Measurements from ENCODE around the gene GMPR.
A peak's percentile ranks its signal among the peaks of the same experiment; 100 is the strongest.

Gene GMPR

DNA sequence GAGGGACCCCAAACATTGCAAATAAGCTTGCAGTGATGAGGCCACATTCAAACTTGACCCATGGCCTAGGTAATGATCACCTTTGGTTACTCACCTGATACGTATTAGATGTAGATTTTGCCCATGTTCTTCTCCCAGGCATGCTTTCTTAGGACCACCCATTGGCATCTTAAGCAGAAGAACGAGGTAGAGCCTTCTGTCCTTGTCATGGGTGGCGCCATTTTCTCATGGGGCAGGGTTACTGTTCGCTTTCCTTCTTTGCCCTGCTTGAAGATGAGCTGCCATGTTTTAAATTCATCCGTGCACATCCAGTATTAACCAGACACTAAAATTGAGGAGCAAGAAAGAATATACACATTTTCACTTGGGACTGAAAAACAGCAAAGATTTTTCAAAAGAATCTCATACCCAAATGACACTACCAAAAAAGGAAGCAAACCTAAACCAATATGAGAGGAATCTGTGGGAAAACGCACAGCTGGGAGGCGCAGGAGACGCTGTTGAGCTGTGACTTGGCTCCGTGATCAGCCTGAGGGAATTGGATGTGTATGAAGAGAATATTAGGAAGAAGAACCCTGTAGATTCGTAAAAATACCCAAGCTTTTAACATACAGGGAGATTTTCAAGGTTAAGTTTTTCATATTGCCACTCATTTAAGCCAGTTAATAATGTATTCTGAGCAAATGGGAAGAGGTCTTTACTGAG, 36.6 kb downstream of the GMPR start:
- no peak for DNase-seq

DNA sequence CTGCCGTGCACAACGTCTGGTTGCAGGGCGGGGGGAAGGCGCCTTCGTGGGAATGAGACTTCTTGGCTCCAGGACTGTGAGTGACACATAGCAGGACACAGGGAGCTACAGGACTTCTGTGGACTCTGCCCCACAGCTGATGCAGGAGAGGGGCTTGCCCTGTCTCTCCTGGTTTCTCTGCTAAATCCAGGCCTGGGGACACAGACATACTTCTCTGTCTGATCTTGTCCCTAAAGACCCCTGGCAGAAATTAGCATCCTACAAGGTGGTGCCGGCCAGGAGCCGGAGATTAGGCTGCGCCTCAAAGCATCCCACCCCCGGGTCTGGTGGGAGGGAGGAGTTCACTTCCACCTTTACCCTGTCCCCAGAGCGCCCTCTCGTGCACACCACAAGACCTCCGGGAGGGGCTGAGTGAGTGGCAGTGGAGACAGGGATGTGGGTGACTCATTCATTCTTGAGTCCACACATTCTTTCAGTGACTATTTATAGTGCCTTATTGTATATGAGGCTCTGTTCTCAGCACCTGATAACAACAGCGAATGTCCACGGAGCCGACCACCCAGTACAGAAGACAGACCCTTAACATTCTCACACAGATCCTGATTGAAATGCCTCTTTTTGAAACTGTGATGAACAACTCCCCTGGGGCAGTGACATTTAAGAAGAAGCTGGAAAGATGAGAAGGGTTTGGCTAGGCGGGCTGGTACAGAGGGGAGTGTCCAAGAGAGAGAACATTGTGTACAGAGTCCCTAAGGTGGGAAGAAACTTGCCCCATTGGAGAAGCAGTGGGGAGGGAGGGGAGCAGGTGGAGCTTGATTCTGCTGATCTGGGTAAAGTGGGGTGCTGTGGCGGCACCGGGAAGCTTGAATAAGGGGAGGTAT, 39.0 kb downstream of the GMPR start:
- DNase-seq, result peak; percentile 15

DNA sequence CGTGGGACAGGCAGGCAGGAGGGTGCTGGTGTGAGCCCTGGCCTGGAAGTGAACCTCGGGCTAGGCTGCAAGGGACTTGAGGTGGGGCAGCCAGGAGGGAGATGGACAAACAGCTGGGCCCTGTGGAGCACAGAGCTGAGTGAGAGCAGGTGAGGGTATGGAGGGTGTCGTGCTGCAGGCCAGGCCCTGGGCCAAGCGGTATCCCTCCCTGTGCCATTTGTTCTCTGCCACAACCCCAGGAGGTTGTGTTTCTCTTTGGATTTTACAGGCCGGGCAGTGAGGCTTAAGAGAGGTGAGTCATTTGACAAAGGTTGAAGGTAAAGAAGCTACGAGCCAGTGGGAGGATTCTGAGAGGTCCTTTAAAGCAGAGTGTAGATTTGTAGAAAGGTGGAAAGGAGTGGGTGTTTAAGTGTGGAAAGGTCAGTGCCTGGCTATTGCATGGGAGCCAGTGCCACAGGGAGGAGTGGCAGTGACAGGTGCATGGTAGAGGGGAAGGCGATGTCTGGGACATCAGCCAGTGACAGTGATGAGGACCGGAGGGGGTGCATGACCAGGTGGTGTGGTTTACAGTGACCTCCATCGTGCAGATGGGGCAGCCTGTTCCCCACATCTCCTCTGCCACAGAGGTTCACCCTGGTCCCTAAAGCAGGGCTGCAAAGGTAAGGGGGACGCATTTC, 39.8 kb downstream of the GMPR start:
- DNase-seq, result no peak

DNA sequence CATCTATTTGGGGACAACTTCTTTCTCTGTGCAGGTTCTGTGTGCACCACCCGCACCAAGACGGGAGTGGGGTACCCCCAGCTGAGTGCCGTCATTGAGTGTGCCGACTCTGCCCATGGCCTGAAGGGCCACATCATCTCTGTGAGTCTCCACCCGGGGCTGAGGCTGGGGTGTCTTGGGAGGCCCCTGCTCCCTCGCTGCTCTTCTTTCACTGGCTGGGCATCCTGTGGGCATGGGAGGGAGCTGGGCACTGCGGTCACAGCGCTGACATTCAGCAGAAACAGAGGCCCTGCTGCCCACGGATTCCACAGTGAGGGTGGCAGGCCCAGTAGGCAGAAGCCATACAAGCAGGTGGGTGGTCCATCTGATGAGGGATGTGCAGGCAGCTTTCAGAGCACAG, 40.4 kb downstream of the GMPR start:
- no peak for DNase-seq

DNA sequence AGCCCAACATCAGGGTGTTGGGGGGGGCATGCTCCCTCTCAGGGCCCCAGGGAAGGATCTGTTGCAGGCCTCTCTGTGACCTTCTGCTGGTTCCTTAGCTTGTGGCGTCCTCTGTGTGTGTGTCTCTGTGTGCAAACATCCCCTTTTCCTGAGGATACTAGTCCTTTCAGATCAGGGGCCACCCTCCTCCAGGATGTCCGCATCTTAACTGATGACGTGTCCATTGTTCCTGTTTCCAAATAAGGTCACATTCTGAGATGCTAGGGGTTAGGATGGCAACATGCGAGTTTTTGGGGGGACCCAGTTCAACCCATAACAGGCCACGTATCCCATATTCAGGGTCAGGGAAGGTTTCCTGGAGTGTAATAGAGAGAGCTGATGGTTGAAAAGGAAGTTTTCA, 40.9 kb downstream of the GMPR start:
- DNase-seq, result no peak

DNA sequence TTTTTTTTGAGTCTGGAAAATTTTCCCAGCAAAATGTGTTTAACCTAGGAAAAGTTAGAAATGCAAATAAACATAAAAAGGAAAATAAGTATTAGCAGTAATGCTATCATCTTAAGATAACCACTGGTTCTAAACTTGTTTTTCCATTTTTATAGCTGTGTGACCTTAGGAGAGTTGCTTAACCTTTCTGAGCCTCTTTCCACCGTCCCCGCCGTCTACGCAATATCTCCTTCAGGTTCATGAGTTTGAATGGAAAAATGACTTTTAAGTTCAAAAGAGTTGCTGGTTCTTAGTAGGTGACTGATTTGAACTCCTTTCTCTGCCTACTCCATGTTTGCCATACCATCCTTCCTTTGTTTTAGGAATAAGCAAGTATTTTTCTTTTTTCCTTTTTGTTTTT, 44.0 kb downstream of the GMPR start:
- no peak for DNase-seq

DNA sequence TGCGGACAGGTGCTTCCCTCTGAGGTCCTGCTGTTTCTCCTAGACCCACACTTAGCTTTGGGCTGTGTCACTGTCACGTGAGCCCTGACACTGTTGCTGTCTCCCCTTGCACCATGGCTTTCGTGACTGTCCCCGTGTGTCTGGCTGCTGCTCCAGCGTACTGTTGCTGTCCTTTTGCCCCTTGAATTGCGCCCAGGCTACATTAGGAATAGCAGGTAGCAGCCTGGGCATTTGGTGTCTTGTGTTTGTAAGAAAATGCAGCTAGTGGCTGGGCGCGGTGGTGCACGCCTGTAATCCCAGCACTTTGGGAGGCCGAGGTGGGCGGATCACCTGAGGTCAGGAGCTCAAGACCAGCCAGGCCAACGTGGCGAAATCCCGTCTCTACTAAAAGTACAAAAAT, 46.1 kb downstream of the GMPR start:
- no peak for DNase-seq

DNA sequence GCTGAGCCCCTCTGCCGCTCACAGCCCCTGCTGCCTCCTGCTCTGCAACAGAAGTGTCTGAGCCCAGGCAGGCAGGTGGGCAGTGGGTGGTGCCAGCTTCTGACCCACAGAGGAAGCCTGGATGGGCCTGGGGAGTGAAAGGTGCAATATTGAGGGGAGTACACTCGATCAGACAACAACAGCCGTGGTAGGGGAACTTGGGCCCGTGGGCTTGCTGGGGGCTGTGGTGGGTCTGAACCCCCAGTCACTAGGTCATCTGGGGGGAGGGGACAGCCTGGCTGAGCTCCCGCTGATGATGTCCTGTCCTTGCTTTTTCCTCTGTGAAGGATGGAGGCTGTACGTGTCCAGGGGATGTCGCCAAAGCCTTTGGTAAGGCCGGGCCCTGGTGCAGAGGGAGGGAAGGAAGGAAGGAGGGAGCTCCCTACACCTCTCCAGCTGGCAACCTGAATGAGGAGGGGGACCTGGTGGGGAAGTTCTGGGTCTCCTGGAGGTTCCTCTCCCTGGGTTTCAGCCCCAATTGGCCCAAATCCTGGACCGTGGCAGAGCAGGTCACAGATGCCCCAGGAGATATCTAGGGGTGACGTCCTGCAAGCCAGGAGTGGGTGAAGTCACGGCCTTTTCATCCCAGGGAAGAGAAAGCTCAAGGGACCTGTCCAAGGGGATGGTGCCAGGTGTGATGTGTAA, 47.2 kb downstream of the GMPR start:
- no peak for DNase-seq

DNA sequence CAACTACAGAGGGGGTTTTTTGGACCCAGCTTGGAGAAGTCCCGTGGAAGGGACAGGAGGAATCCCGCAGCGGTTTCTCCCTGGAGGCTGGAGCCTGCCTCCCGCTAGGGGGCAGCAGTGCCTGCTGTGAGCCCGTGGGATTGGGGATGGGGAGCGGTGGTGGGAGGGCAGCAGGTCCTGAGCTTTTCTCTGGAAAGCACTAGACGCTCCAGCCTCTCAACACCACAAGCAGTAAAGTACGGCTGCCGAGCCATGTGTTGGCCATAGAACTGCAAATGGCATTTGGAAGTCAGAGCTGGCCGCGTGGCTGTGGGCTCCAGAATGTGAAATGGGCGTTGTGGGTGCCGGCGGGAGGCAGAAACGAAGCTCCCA, 47.8 kb downstream of the GMPR start:
- DNase-seq, result no peak

DNA sequence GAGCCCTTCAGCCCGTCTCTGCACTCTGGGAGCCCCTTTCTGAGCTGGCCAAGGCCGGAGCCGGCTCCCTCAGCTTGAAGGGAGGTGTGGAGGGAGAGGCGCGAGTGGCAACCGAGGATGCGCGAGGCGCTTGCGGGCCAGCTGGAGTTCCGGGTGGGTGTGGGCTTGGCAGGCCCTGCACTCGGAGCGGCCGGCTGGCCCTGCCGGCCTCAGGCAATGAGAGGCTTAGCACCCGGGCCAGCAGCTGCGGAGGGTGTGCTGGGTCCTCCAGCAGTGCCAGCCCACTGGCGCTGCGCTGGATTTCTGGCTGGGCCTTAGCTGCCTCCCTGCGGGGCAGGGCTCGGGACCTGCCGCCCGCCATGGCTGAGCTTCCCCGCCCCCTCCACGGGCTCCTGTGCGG, 49.8 kb downstream of the GMPR start:
- DNase-seq, result no peak

DNA sequence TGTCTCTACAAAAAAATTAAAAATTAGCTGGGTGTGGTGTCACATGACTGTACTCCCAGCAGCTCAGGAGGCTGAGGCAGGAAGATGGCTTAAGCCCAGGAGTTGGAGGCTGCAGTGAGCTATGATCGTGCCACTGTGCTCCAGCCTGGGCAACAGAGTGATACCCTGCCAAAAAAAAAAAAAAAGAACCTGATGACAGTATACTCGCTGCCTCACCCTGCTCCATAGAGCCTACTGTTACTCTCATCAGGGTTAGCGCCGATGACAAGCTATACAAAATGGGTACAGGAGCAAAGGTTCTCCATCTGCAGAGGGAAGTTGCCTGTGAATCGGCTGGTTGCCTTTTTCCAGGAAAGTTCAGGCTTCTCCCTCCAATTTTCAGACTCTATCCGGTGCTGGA, 53.4 kb downstream of the GMPR start:
- DNase-seq, result no peak

DNA sequence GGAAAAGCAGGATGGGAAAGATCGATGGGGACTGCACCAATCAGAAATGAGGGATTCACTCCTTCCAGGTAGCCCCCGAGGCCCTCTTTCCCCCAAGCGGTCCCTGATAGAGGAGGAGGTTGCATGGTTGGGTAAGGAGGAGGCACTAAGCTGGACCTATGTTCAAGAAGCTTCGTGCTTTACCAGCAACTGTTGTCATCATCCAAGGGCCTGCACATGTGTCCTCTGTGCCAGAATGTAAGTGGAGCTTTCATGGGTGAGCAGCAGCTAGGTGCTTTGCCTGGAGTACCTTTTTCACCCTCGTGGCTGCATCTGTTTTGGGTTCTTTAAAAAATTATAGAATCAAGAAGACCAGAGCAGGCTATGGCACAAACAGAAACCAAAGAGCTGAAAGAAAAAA, 54.0 kb downstream of the GMPR start:
- no peak for DNase-seq

DNA sequence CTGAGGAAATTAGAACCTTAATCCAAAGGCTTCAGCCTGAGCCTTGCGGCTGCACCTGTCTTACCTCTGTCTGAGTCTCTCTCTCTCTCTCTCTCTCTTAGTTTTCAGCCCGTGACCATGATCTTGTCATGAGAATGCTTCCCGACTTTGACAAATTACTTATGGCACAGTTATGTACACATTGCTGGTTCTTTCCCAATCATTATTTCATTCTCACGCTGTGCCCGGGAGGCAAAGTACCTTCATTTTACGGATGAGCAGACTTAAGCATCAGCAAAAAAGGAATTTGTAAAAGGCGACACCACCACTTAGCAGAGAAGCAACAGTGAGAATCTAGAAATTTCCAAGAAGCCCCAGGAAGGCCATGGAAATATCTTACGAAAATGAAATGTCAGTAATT, 54.6 kb downstream of the GMPR start:
- no peak for DNase-seq

DNA sequence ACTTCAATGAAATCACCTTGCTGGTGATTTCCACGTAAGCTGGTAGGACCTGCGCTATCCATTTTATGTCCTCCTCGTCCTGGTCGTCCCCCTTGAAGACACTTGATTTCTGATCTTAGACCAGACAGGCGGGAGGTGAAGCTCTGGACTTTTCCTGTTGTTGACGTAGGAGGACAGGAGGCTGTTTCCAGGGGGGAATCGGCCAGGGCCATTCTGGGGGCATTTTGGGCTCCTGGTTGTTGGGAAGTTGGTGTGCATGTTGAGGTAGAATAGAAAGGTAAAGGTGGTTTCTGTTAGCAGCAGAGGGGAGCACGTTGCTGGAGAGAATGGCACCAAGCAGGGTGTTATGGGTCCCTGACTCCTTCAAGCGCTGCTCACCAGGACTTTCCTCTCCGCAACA, 56.0 kb downstream of the GMPR start:
- DNase-seq, result no peak

DNA sequence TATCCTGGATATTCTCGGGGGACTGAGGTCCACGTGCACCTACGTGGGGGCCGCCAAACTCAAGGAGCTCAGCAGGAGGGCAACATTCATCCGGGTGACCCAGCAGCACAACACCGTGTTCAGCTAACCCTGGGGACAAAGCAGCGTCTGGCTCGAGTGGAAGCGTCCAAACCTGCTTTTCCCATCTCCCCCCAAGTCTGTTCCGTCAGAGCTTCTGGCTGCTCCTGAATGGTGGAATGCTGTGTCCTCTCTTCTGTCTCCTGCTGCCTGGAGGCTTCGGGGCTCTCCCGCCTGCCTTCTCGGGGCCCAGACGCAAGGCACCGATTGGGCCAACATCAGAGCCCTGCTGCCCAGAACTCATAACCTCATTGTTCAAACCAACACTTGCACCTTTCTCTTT, 56.7 kb downstream of the GMPR start:
- DNase-seq, result no peak

DNA sequence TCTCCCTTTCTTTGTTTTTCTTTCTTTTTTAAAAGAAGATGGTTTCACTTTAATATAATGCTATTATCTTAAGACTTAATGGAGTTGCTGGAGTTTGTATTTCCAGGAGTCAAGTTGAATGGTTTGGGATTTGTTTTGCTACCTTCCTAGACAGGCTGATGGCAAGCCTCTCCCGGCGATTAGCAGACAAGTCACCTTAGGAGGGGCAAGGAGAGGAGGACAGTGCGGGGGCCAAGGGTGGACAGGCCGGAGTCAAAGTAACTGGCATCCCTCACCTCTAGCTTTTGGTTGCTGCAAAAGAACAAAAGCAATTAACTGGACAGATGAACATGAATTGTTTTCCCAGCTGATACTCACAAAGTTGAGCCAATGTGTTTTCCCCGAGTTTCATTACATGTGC, 57.1 kb downstream of the GMPR start:
- DNase-seq, result no peak

DNA sequence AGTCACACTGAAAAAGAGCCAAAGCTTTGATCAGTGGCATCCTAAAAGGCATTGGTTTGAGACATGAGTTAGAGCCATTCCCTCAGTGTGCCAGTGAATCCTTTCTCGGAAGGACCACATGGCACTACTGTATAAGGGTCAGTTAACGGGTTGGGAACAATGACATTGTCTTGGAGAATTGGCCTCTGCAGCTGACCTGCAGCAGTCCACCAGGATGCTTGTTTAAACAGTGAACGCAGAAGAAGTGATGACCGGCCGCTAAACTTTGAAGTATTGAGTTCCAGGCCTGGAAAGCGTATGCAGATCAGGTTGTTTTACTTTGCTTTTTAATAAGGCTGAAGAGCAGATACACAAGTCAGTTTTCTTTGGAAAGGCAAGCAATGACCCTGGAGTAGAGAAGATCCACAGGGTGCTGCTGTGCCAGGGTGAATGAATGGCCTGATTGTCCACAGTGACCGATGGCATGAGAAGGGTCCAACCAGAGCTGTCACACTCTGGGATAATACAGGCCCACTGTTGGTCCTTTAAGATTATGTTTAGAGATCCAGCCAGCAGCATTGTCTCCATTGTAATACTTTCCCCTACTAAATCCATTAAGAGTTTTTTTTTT, 57.8 kb downstream of the GMPR start:
- DNase-seq, result no peak

DNA sequence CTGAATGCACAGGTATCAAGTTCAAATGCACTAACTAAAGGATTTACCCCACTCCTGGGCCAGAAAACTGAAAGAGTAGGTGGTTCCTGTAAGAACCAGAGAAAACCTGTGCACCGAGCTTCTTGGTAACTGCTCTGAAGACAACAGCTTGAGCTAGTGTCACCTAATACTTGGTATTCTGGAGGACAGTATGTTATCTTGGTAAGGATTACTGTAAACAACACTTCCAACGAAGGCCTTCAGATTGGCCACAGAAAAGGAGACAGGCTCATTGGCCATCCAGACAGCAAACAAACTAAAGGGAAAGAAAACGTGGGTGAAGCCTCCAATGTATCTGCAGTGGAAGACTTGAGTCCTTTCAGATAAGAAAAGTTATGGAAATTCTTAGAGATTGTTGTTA, 61.5 kb downstream of the GMPR start:
- no peak for DNase-seq

DNA sequence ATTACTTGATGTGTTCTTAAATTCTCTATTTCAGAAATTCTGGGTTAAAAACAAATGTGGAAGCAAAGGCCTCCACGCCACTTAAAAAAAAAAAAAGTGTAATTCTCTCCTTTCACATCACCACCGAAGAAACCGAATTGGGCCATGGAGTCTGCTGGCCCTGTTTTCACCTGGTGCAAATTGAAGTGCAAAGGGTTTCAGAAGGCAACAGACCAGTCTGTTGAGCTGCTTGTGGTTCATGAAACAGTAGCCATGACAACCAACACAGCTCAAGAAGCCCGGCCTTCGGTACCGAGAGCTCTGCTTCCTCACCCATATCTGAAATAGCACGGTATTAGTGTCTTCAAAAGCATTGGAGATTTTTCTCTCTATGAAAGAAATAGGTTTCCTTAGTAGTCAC, 63.1 kb downstream of the GMPR start:
- no peak for DNase-seq

DNA sequence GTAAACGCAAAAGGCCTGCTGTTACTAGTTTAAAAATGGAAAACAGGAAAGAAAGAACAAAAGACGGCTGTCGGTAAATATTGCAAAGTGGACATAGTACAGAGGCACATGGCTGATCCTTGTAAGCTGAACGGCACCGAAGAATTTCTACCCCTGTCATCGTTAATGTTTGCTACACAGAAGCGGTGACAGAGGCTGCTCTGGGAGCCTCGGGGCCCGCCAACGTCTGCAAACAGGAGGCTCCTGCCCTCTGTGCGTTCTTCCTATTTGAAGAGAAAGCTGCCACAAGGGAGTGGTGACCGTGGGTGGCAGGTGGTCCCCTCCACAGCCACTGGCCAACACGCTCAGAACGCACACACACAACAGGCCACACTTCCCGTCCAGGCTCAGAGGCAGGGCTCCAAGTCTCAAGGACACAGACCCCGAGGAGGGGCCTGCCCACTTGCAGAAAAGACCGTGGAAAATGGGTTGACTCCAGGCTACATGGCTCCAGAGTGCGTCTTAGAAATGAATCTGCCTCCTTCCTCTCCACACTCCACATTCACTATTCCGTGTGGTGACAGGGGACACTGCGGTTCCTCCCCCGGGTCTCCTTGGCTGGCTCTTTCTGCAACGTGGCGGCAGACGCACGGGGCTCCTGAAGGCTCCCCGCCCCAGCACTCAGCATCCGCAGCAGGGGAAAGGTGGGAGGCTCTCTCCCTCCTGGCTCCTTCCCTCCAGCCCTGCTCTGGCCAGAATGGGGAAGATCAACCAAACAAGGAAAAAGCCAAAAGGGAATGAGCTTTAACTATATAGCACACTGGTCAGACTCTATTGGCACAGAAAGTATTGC, 64.5 kb downstream of the GMPR start:
- no peak for DNase-seq

DNA sequence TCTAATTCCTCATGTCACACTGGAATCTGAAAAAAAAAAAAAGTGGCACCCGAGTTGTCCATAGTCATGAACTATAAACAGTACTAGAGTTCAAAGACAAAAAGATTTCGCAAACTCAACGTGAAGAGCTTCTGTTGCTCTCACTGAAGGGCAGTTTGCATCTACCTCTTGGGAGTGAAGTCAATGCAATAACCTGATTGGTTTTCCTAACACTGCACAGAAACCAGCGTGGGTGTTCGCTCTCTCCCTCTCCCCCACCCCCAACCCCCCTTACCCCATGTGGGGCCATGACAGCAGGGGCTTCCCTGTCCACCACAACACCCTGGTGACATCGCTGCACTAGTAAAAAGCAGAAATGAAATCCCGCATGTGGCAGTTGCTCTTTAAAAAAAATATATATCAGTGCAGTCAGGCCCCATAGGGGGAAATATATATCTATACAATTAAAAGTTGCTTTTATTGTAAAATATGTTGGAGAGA, 66.9 kb downstream of the GMPR start:
- peak; percentile 71 for DNase-seq

DNA sequence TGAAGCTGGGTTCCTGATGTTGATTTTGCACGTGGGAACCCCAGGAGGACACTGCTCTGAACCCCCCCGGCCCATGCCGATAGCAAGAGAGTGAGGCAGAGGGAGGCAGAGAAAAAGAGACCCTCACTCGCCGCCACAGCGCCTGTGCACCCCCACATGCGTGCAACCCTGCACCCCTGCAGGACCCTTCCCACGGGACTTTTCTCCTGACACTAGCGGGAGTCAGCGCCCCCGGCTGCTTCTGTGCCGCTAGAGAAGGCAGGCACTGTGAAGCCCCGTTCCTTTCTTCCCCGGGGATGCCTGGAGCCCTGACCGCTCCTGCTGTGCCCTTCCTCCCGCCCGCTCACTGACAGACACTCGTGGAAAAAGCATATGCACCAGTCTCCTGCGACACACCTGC, 67.4 kb downstream of the GMPR start:
- no peak for DNase-seq

All from SIG-M5 (cell line).